HCT116 (cell line): Measurements from ENCODE around the gene CPSF4L.

Source experiments
- EZH2 ChIP-seq: fragments of 200-600 bp; sonication (generic); IDR thresholded peaks from 2 replicates; pipeline ENCODE4 v1.6.1; 2017; ENCODE audit warnings: antibody characterized with exemption, mixed run types
- EZH2phosphoT487 ChIP-seq: fragments of 200-600 bp; IDR thresholded peaks from 2 replicates; pipeline ENCODE4 v1.6.1; 2018; ENCODE audit warnings: antibody characterized with exemption, borderline replicate concordance
- POLR2A ChIP-seq: IDR thresholded peaks from 2 replicates; pipeline ENCODE4 v1.7.0; 2011; ENCODE audit warnings: borderline replicate concordance; ENCODE audit not compliant: insufficient read depth, insufficient read length; ENCODE audit errors: extremely low read depth
- SIN3A ChIP-seq: IDR thresholded peaks from 2 replicates; pipeline ENCODE4 v1.6.1; 2012; ENCODE audit warnings: low read depth
- TCF7L2 ChIP-seq: IDR thresholded peaks from 2 replicates; pipeline ENCODE4 v1.7.0; 2011; ENCODE audit warnings: borderline replicate concordance, inconsistent platforms; ENCODE audit not compliant: insufficient read depth, insufficient read length; ENCODE audit errors: extremely low read depth
- ZFX ChIP-seq: fragments of 450-650 bp; IDR thresholded peaks from 2 replicates; pipeline ENCODE4 v1.6.1; 2017
- TF ChIP-seq, protein P1 (sequence below), 3 experiments: fragments of 200-600 bp in 1 of 3; sonication (generic) in 1 of 3; IDR thresholded peaks in 2 of 3; conservative IDR thresholded peaks in 1 of 3; 2 replicates each; pipeline ENCODE4 v1.5.1; 2012 to 2017; ENCODE audit warnings: low read depth in 2 of 3, low read length in 2 of 3, antibody characterized with exemption in 1 of 3, borderline replicate concordance in 1 of 3, control low read depth in 1 of 3, mild to moderate bottlenecking in 1 of 3, mixed read lengths in 1 of 3, mixed run types in 1 of 3, moderate library complexity in 1 of 3; ENCODE audit not compliant: insufficient read depth in 1 of 3

DNA sequence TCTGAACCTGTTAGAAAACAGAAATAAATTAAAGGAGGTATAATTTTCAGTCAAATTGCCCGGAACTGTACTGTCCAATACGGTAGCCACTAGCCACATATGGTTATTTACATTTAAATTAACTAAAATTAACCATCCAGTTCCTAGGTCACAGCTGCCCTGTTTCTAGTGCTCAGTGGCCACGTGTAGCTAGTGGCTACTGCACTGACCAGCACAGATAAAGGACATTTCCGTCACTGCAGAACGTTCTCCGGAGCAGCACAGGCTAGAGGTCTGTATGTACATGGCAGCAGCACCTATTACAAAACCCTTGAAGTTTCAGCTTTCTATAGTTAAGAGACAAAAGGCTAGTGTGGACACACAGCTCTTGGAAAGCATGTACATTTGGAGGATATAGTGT lies 33.7 kb downstream of the CPSF4L start:
- TF ChIP-seq EZH2, result no peak
- TF ChIP-seq POLR2A, result no peak
- TF ChIP-seq, protein P1, sequence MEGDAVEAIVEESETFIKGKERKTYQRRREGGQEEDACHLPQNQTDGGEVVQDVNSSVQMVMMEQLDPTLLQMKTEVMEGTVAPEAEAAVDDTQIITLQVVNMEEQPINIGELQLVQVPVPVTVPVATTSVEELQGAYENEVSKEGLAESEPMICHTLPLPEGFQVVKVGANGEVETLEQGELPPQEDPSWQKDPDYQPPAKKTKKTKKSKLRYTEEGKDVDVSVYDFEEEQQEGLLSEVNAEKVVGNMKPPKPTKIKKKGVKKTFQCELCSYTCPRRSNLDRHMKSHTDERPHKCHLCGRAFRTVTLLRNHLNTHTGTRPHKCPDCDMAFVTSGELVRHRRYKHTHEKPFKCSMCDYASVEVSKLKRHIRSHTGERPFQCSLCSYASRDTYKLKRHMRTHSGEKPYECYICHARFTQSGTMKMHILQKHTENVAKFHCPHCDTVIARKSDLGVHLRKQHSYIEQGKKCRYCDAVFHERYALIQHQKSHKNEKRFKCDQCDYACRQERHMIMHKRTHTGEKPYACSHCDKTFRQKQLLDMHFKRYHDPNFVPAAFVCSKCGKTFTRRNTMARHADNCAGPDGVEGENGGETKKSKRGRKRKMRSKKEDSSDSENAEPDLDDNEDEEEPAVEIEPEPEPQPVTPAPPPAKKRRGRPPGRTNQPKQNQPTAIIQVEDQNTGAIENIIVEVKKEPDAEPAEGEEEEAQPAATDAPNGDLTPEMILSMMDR (IDR thresholded peaks at IDR 0.05 in 2 of 3, conservative IDR thresholded peaks at IDR 0.05 in 1 of 3; ENCODE audit: borderline replicate concordance in 1 of 3, insufficient read depth in 1 of 3, low read depth in 2 of 3, low read length in 2 of 3), result no peak
- TF ChIP-seq SIN3A, result no peak
- no peak for TF ChIP-seq ZFX
- no peak for TF ChIP-seq EZH2phosphoT487
- no peak for TF ChIP-seq TCF7L2
